Measurements from ENCODE around the gene CBX1.

- TF ChIP-seq POLR2A (IDR thresholded peaks at IDR 0.05; ENCODE audit: control extremely low read depth in 1 of 2, low read depth in 2 of 2, low read length in 2 of 2) (no peak), RAD21 (IDR thresholded peaks at IDR 0.05 in 1 of 2, conservative IDR thresholded peaks at IDR 0.05 in 1 of 2; ENCODE audit: low read depth in 2 of 2, low read length in 2 of 2) (no peak)
Observed at GRCh38 chr17:48051283-48051682, 50.0 kb downstream of the CBX1 start.
